ENCODE measurements around the gene HAX1.
"Not testable (repeated sequence)": the region's sequence is repeated elsewhere in the genome, so short reads cannot be mapped to it uniquely, and the experiment has no call there.

Gene HAX1

GRCh38 chr1:154272217-154272998 lies at the start of gene HAX1:
HAX1 (plus strand) TSS chr1:154272629; CDS start chr1:154272724, 95 bp downstream.
- peak; percentile 91 to 96 (median 93) for DNase-seq (ENCODE audit: low read depth in 4 of 4, low spot score in 1 of 4)

- no peak for DNase-seq (ENCODE audit: low read depth in 4 of 4, low spot score in 1 of 4)
Observed at GRCh38 chr1:154222918-154223317, 49.5 kb upstream of the HAX1 start.

- no peak for DNase-seq (ENCODE audit: low read depth in 4 of 4, low spot score in 1 of 4)
Observed at GRCh38 chr1:154223621-154224020, 48.8 kb upstream of the HAX1 start.

GRCh38 chr1:154225370-154225769 lies 47.1 kb upstream of the HAX1 start:
- no peak for DNase-seq (ENCODE audit: low read depth in 4 of 4, low spot score in 1 of 4)

- not testable (repeated sequence) for DNase-seq (ENCODE audit: low read depth in 4 of 4, low spot score in 1 of 4)
Observed at GRCh38 chr1:154231112-154231511, 41.3 kb upstream of the HAX1 start.

- not testable (repeated sequence) for DNase-seq (ENCODE audit: low read depth in 4 of 4, low spot score in 1 of 4)
Observed at GRCh38 chr1:154233127-154233526, 39.3 kb upstream of the HAX1 start.

- no peak for DNase-seq (ENCODE audit: low read depth in 4 of 4, low spot score in 1 of 4)
Observed at GRCh38 chr1:154236855-154237254, 35.6 kb upstream of the HAX1 start.

- DNase-seq (ENCODE audit: low read depth in 4 of 4, low spot score in 1 of 4): no peak
Observed at GRCh38 chr1:154237435-154237834, 35.0 kb upstream of the HAX1 start.

GRCh38 chr1:154237880-154238506 lies 34.4 kb upstream of the HAX1 start:
- DNase-seq (ENCODE audit: low read depth in 4 of 4, low spot score in 1 of 4): no peak

GRCh38 chr1:154239491-154239890 lies 32.9 kb upstream of the HAX1 start:
- no peak for DNase-seq (ENCODE audit: low read depth in 4 of 4, low spot score in 1 of 4)

- DNase-seq (ENCODE audit: low read depth in 4 of 4, low spot score in 1 of 4): no peak
Observed at GRCh38 chr1:154240294-154240833, 32.1 kb upstream of the HAX1 start.

GRCh38 chr1:154241703-154242351 lies 30.6 kb upstream of the HAX1 start:
- DNase-seq (ENCODE audit: low read depth in 4 of 4, low spot score in 1 of 4): no peak

- no peak for DNase-seq (ENCODE audit: low read depth in 4 of 4, low spot score in 1 of 4)
Observed at GRCh38 chr1:154253671-154254070, 18.8 kb upstream of the HAX1 start.

- DNase-seq (ENCODE audit: low read depth in 4 of 4, low spot score in 1 of 4): no peak
Observed at GRCh38 chr1:154256686-154257085, 15.7 kb upstream of the HAX1 start.

GRCh38 chr1:154258784-154259183 lies 13.6 kb upstream of the HAX1 start:
- DNase-seq (ENCODE audit: low read depth in 4 of 4, low spot score in 1 of 4): no peak

- no peak for DNase-seq (ENCODE audit: low read depth in 4 of 4, low spot score in 1 of 4)
Observed at GRCh38 chr1:154260127-154260526, 12.3 kb upstream of the HAX1 start.

- DNase-seq (ENCODE audit: low read depth in 4 of 4, low spot score in 1 of 4): no peak
Observed at GRCh38 chr1:154263465-154264332, 8.7 kb upstream of the HAX1 start.

- DNase-seq (ENCODE audit: low read depth in 4 of 4, low spot score in 1 of 4): no peak
Observed at GRCh38 chr1:154264454-154264853, 8.0 kb upstream of the HAX1 start.

- DNase-seq (ENCODE audit: low read depth in 4 of 4, low spot score in 1 of 4): no peak
Observed at GRCh38 chr1:154265586-154265985, 6.8 kb upstream of the HAX1 start.

- DNase-seq (ENCODE audit: low read depth in 4 of 4, low spot score in 1 of 4): no peak
Observed at GRCh38 chr1:154270833-154271232, 1.6 kb upstream of the HAX1 start.

- no peak for DNase-seq (ENCODE audit: low read depth in 4 of 4, low spot score in 1 of 4)
Observed at GRCh38 chr1:154272999-154273563, 652 bp downstream of the HAX1 start.
